ENCODE data around the gene WDR38.
"Not testable (repeated sequence)": the region's sequence is repeated elsewhere in the genome, so short reads cannot be mapped to it uniquely, and the experiment has no call there.

The WDR38 gene

DNA sequence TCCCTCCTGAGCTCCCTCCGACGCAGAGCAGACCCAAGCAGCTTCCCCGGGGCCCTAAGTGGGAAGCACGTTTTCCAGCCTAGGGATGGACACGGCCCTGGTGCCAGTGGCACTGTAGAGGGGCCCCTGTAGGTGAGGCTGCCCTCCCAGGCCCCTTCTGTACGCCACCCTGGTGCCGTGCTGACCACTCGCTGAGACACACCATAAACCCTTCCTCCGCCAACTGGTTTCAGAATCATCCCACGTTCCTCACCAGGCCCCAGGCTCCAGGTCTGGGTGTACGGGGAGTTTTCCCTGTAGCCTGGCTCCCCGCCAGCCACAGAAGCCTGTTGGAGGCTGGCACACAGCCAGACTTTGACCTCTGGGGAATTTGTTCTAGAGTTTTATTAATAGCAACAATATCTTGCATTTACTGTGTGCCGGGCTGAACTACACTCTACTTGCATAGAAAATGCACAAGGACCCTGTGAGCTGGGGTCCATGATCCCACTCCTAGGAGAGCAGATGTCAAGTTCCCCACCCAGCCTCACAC, 18.2 kb upstream of the WDR38 start:
- DNase-seq: peak; percentile 91

GRCh38 chr9:124838132-124838531, 15.1 kb upstream of the WDR38 start:
- not testable (repeated sequence) for DNase-seq

DNA sequence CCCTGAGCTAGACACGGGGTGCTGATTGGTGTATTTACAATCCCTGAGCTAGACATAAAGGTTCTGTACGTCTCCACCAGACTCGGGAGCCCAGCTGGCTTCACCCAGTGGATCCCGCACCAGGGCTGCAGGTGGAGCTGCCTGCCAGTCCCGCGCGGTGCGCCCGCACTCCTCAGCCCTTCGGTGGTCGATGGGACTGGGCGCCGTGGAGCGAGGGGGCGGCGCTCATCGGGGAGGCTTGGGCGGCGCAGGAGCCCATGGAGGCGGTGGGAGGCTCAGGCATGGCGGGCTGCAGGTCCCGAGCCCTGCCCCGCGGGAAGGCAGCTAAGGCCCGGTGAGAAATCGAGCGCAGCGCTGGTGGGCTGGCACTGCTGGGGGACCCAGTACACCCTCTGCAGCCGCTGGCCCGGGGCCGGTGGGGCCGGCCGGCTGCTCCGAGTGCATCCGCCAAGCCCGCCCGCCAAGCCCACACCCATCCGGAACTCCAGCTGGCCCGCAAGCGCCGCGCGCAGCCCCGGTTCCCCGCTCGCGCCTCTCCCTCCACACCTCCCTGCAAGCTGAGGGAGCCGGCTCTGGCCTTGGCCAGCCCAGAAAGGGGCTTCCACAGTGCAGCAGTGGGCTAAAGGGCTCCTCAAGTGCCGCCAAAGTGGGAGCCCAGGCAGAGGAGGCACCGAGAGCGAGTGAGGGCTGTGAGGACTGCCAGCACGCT, 14.5 kb upstream of the WDR38 start:
- DNase-seq: not testable (repeated sequence)

GRCh38 chr9:124839612-124840299, 13.5 kb upstream of the WDR38 start:
- peak; percentile 21 for DNase-seq

GRCh38 chr9:124840300-124840833, 12.9 kb upstream of the WDR38 start:
- DNase-seq: peak; percentile 29

DNA sequence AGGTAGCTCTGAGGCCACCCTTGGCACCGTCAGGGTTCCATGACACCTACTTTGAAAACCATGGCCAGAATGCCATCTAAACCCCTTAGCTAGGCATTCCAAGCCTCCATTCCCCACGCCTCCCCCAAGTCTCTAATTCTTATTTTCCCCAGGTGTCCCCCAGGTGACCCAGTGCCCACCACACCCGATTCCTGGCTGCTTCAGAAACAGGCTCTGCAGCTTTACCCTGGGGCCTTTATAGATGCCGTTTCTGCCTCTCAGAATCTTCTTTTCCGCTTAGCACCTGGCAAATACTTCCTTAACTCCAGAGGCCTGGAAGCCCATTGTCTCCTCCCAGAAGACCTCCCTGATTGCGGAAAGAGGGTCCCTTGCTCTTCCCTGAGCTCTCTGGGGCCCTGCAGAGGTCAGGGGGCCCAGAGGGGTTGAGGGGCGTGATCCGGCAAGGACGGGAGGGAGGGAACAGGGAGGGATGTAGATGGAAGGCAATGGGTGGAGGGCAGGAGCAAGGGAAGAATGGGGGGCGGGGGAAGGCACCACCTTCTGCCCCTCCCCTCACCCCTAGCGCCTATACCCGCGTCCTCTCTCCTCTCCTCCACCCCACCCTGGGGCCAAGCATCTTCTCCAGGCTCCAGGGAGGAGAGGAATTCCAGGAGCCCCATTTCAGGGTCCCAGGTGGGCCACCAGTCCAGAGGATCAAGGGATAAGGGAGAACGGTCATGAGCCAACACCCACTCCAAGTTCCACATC, 12.0 kb upstream of the WDR38 start:
- DNase-seq: no peak

GRCh38 chr9:124843456-124844034, 9.7 kb upstream of the WDR38 start:
- no peak for DNase-seq

- no peak for DNase-seq
Measured at GRCh38 chr9:124844291-124844690, 9.0 kb upstream of the WDR38 start.

- not testable (repeated sequence) for DNase-seq
Measured at GRCh38 chr9:124846467-124846866, 6.8 kb upstream of the WDR38 start.

- no peak for DNase-seq
Measured at GRCh38 chr9:124846969-124847368, 6.3 kb upstream of the WDR38 start.

- no peak for DNase-seq
Measured at GRCh38 chr9:124849801-124850200, 3.5 kb upstream of the WDR38 start.

GRCh38 chr9:124852121-124852828, 985 bp upstream of the WDR38 start:
- DNase-seq: no peak

GRCh38 chr9:124853605-124854143, 414 bp downstream of the WDR38 start:
- DNase-seq: no peak

DNA sequence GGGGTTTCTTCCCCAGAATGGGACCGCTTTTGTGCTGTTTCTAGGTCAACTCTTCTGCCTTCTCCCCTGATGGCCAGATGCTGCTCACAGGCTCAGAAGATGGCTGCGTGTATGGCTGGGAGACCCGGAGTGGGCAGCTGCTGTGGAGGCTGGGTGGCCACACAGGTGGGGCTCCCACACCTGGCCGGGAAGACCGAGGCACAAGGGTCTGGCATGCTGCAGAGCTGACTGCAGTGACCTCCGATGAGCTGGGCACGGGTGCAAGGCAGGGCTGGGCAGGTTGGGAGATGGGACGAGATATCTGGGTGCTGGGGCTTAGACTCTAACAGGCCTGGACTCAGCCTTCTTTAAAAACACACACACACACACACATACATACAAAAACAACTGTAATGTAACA, 901 bp downstream of the WDR38 start:
- no peak for DNase-seq

DNA sequence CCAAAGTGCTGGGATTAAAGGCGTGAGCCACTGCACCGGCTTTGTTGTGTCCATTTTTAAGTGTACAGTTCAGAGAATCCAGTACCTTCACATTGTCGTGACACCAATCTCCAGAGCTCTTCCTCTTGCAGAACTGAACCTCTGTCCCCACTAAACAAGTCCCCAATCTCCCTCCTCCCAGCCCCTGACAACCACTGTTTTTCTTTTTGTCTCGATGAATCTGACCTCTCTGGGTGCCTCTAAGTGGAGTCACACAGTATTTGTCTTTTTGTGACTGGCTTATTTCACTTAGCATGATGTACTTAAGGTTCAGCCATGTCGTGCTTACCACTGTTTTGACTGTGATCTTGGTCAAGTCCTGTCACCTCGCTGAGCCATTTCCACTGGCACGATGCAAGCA, 1.6 kb downstream of the WDR38 start:
- DNase-seq: no peak

DNA sequence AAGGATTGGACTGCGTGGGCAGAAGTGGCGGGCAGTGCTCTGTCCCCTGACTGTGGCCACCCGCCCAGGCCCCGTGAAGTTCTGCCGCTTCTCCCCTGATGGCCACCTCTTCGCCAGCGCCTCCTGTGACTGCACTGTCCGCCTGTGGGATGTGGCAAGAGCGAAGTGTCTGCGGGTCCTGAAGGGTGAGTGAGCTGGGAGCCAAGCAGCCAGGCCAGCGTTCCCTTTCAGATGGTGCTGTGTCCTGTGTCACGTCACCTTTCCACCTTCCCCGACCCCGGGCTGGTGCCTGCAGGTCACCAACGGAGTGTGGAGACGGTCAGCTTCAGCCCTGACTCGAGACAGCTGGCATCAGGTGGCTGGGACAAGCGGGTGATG, 2.3 kb downstream of the WDR38 start:
- DNase-seq: no peak

- DNase-seq: no peak
Measured at GRCh38 chr9:124855944-124856765, 2.9 kb downstream of the WDR38 start.

DNA sequence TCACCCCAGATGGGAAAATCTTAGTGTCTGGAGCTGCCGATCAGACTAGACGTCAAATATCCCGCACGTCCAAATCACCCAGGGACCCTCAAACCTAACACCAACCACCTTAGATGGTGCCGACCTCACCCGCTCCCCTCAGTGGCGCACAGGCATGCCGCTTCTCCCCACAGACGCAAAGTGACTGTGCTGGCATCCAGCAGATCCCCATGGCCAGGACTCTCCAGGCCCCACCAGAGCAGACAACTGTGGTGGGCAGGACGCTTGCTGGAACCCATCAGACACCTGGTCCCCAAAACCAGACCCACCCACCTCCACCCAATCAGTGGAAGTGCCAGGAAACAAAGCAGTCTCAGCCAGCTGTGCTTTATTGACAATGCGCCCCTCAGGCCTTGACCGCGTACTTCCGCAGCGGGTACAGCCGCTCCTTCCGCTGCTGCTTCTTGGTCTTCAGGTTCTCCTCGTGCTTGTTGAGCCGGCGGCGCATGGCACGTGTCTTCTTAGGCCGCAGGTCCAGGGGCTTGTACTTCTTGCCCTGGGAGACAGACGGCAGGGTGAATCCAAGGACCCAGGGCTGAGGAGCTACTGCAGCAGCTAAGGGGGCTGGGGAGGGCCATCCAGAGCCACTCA, 4.4 kb downstream of the WDR38 start:
- no peak for DNase-seq

- no peak for DNase-seq
Measured at GRCh38 chr9:124858330-124859046, 5.2 kb downstream of the WDR38 start.
